Smooth muscle cell of the brain vasculature (primary cell): Measurements from ENCODE around the gene STBD1.
A peak's percentile ranks its signal among the peaks of the same experiment; 100 is the strongest.
"Not testable (repeated sequence)": the region's sequence is repeated elsewhere in the genome, so short reads cannot be mapped to it uniquely, and the experiment has no call there.

Source experiments
- DNase-seq: peaks from one replicate; pipeline ENCODE4 v3.0.0-alpha.2; 2012; ENCODE audit warnings: low read depth, low spot score

The STBD1 gene

DNA sequence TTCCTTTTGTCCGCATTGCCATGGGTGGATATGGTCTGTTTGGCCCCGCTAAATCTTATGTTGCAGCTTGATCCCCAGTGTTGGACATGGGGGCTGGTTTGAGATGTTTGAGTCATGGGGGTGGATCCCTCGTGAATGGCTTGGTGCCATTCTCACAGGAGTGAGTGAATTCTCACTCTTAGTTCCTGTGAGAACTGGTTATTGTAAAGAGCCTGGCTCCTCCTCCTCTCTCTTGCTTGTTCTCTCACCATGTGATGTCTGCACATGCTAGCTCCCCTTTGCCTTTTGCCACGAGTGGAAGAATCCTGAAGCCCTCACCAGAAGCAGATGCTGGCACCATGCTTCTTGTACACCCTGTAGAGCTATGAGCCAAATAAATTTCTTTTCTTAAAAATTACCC is 22.6 kb upstream of the STBD1 start:
- no peak for DNase-seq

DNA sequence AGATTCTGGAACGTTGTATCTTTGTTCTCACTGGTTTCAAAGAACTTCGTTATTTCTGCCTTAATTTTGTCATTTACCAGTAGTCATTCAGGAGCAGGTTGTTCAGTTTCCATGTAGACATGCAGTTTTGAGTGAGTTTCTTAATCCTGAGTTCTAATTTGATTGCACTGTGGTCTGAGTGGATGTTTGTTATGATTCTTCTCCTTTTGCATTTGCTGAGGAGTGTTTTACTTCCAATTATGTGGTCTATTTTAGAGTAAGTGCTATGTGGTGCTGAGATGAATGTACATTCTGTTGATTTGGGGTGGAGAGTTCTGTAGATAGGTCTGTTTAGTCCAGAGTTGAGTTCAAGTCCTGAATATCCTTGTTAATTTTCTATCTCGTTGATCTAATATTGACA is 18.7 kb upstream of the STBD1 start:
- not testable (repeated sequence) for DNase-seq

DNA sequence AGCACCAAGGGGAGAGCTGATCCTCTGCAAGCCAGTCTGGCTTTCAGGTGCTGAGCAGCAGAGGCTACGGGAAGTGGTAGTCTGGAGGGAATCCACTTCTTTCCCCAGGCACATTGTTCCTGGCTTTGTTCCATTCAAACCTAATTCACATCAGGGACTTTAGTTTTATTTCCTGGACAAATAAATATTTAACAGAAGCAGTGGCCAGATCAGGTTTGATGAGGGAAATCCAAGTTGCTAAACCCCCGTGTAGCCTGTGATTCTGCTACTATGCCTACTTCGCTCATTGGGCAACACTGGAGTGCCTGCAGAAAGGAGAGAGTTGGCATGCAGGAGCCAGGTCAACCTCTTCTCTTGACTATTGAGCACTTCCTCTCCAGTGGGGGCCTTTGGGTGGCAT is 13.8 kb upstream of the STBD1 start:
- no peak for DNase-seq

- DNase-seq: no peak
Measured at GRCh38 chr4:76293772-76294171, 12.8 kb upstream of the STBD1 start.

DNA sequence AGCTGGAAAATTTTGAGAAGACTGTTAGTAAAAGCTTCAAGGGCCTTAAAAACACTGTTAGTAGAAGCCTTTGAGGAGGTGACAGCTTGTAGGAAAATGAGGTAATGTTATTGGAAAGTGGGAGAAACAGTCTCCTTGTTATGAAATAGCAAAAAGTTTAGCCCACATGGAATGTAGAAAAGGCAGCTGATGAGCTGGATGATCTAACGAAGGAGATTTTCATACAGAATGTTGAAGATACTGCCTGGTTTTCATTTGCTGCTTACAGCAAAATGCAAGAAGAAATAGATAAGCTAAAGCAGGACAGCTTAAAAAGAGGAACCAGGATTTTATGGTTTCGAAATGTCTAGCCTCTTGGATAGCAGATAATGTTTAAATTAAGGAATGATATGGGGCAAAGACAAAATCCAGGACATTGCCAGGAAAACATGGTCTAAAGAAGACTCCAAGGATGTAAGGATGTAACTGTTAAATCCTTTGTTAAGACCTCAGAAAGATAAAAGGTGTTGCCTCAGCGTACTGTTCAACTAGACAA is 10.2 kb upstream of the STBD1 start:
- DNase-seq: no peak

DNA sequence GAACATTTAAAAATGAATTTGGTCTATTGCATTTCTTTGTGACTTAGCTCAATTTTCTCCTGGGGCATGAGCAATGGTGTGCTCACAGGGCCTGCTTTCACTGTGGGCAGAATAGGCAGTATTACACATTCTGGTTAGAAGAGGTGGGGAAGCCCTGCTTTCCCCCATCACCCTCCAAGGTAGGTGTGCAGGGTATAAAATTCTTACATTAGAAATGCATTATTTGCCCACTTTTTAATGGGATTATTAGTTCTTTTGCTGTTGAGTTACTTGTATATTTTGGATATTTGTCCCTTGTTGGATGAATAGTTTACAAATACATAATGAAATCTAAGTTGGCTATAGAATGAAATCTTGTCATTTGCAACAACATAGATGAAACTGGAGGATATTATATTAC is 8.3 kb upstream of the STBD1 start:
- DNase-seq: no peak

DNA sequence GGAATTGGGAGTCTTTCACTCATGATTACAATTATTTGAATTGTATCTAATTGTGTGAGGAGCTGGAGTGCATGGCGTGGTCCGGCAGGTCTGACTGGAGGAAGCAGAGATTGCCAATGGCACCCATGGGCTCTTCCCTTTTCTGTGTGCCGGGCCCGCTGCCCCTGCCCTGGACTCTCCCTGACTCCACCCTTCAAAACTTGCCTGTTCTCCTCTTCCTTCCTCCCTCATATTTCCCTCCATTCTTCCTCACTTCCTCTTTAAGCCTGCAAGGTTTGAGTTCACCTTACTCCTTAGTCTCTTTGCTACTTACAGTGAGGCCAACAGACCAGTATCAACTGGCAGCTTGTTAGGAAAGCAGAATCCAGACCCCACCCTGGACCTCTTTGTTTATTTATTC is 6.5 kb upstream of the STBD1 start:
- no peak for DNase-seq

DNA sequence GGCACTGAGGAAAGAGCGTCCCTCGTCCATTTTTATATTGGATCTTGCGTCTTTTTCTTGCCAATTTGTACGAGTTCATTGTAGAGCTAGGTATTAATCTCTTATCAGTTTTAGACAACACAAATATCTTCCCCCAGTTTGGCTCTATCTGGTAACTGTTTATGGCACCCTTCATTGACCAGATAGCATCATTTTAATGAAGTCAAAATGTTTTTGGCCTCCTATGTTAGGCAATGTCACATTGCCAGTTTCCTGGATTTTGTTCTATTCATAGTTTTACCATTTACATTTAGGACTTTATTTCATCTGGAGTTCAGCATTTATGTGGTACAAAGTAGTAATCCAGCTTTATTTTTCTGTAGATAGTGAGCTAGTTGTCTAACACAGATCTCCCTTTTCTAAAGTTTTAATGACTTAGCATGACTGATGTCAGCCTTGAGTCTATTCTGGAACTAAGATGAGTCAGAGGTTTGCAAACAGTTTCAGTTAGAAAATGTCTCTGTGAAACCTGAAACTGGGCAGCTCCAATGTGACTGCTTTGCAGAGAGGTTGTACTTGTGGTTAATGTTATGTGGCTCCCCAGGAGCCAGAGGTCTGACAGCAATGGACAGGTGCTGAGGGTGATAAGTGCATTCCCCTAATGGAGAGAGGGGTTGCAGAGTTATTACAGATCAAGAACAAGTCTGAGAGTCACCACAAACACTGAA is 5.3 kb upstream of the STBD1 start:
- peak; percentile 45 for DNase-seq

DNA sequence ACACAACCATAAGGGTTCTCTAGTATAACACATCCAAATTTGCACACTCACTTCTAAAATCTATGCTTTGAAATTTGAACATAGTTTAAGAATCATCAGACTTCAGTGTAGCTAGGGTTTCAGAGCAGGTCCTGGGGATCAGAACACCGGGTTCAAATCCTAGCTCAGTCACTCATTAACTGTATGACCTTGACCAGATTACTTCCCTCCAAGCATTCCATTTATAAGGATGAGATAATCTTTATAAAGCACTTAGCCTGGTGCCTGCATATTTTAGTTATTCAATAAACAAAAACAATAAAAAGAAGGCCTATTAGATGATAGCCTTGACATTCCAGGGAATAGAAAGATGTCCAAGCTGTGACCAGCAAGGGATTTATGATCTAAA is 4.8 kb upstream of the STBD1 start:
- DNase-seq: no peak

DNA sequence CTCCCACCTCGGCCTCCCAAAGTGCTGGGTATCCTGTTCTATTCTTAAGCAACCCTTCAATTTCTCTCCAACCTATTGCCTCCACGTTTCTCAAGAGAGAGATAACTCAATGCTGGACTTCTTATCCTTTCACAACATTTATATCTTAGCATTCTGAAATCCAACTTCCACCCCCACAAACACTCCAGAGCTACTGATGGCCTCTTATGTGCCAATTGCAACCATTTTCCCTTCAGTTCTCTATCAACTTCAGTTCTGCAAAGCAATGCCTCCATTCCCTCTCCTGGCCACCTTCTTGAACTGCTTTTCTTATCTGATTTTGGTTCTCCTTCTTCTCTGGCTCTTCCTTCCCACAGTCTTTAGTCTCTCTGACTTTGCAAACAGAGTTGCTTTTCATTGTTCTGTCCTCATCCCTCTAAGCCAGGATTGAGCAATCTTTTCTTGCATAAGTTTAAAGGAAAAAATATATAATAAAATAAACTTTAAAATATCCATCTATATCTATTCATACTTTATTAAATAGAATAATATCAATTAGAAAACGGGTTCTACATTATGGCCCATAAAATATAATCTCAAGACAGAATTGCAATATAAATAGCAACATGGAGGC is 3.6 kb upstream of the STBD1 start:
- DNase-seq: no peak

DNA sequence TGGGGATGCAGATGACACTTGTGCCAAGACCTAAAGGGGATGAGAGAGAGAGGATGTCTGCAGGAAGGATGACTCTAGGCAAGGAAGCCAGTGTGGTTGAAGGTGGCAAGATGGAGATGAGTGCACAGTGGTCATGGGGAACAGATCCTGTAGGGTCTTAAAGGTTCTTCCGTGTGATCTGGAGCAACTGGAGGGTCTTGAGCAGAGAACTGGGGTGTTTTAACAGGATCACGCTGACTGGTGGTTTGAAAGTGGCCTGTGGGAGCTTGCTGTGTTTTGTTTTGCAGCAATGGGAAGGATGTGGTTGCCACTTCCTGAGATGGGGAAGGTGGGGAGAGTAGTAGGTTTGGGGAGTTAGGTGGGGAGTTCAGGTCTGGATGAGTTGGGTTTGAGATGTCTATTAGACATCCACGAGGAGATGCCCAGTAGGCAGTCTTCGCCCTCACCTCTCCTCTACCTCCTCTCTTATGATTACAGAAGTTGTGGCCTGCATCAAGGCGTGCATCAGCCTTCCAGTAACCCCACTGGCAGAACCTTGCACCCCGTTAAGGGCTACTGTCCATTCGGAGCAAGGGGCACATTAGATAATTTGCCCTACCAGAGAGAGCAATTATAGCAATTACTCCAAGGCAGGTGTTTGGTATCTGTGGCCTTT is 1.4 kb upstream of the STBD1 start:
- DNase-seq: no peak

- DNase-seq: no peak
Measured at GRCh38 chr4:76306882-76307659, 538 bp downstream of the STBD1 start.

GRCh38 chr4:76307660-76308014 is 1.1 kb downstream of the STBD1 start:
- DNase-seq: no peak

- no peak for DNase-seq
Measured at GRCh38 chr4:76308548-76308947, 2.0 kb downstream of the STBD1 start.

DNA sequence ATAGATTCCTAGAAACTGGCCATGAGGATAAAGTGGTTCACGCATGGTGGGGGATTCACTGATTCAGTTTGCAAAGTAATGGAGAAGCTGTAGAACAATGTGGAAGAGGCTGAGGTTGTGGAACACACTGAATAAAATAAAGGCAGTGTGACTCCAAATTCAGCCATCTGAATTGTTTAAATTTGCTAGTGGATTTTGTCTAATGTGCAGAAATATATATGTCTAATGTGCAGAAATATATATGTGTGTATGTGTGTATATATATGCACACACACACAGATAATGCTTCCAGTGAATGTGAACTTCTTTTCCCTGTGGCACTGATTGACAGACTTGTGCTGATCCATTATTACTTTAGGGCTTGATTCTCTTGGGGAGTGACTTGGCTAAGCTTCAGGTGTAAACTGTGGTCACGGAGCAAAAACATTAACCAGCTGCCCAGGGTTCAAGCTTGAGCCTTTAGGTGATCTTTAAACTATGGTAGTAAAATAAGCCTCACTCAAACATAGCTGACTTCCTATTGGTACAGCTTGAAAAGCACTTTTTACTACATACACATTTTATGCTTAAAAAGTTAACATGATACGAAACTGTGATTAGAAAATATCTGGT is 3.5 kb downstream of the STBD1 start:
- DNase-seq: no peak

DNA sequence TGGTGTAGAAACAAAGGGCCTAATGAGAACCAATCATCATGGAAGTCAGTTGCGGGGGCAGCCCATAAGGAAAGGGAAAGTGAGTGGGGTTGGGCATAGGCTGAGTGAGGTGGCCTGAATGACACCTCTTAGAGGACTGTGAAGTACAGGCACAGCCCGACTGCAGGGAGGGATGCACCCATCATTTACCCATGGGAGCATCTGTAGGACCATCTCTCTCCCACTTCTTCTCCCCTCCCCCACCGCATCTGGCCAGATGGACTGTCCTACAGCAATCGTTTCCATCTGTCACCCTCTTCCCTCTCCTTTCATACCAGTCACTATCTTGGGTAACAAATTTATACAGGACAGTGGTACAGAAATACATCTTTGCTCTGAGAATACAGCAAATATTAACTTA is 4.2 kb downstream of the STBD1 start:
- no peak for DNase-seq

DNA sequence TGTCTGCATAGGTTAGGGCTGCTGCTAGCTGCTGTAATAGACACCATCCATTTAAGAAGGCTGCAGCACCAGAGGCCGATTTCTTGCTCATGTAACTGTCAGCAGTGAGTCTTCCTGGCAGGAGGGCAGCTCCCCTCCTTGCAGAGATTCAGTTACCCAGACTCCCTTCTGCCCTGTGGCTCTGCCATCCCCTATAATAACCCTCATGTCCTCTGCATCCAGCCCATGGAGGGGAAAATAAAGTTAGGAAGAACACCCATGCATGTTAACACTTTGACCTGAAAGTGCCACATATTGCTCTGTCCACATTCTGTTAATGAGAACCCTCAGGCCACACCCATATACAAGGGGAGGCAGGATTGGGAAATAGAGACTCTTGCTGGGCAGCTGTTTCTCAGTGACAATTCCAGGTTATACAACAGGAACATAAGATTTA is 5.4 kb downstream of the STBD1 start:
- DNase-seq: no peak

DNA sequence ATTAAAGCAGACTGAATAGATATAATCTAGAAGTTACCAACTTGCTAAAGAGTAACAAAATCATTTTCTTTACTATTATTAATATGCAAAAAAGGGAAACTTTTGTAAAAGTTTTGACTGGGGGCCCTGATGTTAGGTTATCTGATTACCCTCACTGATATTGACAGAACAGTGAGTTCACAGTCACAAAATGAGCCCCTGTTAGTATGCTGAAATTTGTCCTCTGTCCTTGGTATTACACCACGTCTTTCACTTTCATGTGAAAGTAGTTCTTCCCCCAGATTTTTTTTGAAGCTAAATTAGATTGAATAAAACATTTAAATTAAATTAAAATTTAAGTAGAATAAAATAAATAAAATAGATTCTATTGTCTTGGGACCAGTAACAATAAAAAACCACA is 5.9 kb downstream of the STBD1 start:
- DNase-seq: no peak

DNA sequence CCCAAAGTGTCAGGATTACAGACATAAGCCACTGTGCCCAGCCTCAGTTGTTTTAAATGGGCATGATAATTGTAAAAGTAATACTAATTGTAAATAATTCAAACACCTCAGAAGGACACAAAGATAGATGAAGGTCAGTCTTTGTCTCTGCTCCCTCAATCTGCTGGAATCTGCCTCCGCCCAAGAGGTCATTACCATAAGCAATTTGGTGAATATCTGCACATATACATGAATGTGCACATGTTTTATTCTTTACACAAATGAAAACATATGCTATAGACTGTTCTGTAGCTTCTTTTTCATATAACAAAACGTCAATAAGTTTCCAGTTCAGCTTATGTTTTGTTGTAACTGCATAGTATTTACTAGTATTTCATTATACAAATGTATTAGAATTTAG is 7.0 kb downstream of the STBD1 start:
- no peak for DNase-seq

DNA sequence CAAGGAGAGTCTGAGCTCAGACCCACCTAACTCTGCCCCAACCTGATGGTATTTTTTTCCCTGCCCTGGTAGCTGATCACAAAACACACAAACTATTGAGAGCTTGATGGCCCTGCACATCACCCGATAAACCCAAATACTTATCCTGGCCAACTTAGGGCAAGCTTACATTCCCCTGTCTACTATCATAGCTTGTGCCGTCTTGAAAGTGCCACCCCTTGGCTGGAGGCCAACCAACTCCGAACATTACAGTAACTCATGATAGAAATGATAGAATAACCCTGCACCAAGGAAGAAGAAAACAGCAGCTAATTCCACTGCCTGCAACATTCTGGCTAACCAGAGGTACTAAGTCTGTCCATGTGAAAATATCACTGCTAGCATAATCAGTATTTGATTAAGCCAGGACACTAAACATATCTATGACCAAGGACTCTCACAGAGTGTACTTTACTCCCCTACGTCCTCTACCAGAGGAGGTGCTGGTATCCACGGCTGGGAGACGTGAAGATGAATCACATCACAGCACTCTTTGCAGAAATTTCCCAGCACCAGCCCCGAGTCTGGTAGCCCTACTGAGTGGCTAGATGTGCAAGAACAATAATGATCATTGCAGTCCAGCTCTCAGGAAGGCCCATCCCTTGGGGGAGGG is 8.9 kb downstream of the STBD1 start:
- DNase-seq: no peak

GRCh38 chr4:76316131-76316530 is 9.6 kb downstream of the STBD1 start:
- DNase-seq: no peak
